Activated CD8-positive, alpha-beta memory T cell treated with anti-CD3 and anti-CD28 coated beads for 1 hour (primary cell): ENCODE results near the gene SAMD9L.

Experiments
- DNase-seq, 2 donors: peaks; one replicate each; pipeline ENCODE4 v3.0.0-alpha.2; 2020; ENCODE audit warnings: low read depth in 1 of 2; ENCODE audit errors: extremely low read depth in 1 of 2

SAMD9L gene

DNA sequence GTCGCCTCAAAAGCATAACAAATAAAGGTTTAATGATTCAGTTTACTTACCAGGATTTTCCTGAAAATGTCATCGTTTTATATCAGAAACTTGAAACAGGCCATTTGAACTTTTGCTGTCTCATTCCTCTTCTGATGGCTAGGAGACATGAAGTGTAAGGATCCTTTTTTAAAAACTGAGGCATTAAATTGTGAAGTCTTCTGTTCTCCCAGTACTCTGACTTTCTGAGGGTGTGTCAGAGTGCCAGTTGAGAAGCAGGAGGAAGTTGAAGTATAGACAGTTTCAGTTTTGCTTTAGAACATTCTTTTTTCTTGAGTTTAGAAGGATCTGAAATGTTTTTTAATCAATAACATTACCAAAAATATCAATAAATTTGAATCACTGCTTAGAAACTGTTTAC lies at the start of gene SAMD9L:
TSS of gene SAMD9L (minus strand) at position 242 of the 400 bp plus-strand sequence. CDS start 12,414 bp downstream, outside the sequence.
- no peak for DNase-seq

DNA sequence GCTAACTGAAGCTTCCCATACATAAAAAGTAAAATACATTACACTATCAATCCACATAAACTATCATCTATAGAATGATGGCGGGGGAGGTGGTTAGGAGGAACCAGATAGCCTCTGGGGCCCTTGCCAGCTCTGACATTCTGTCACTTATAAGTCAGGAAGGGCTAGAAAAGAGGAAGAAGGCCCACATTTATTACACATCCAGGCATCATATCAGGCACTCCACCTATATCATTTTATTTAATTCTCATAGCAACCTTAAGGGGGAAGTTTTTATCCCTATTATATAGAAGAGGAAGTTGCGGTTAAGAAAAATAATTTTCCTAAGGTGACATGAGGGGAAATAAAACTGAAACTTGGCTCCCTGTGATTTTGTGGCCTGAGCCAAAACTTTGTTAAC lies 48.2 kb upstream of the SAMD9L start:
- no peak for DNase-seq

GRCh38 chr7:93194386-93194785 lies 46.2 kb upstream of the SAMD9L start:
- DNase-seq: no peak

DNA sequence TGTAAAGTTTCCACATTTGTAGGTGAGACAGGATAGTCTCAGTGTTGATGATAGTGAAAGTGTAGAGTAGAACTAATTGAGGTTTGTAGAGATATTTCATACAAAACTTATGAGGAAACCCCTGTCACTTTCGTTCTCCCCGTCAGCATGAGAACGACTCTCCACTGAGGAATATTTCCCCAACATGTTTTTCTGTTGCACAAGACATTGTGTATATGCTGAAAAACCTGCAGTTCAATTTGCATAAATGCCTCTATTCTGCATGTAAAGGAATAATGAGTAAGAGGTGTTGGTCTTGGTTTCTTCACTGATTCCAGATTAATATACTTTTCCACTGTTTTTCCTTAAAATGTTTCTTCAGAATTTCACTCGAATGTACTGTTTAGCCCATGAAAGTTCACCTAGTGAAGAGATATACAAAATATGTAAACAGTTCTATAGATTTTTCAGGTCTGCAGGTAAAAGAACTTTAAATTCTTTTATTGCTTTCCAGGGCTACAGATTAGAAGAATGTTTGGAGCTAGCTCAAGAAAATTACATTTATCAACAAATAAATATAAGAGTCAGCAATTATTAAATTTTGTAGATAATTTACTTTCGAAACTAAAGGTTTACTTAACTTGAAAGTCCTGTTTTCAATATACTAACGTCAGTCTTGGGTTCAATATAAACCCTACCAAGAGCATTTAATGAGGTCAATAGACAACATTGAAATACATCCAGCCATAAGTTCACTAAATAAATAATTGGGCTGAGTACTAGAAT lies 40.9 kb upstream of the SAMD9L start:
- DNase-seq: no peak

GRCh38 chr7:93185303-93186027 lies 37.3 kb upstream of the SAMD9L start:
- no peak for DNase-seq

DNA sequence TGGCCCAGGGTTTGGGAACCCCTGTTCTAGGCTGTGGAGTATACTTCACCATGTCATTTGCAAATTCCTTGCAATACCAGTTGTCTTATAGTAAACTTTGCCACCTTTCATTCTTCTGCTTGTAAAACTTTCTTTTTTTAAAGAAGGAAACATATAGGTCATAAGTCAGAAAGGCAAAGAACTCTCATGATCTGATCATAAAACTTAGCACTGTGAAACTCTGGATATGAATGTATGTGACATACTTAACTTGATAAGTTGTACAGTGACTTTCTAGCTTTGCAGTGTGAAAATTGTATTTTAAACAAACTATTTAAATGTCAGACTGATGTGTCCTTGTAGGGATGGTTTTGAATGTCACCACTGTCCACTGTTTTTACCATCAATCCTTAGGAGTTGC lies 31.0 kb upstream of the SAMD9L start:
- DNase-seq: no peak

- DNase-seq: no peak
These were observed 30.0 kb upstream of the SAMD9L start for GRCh38 chr7:93178213-93178612.

DNA sequence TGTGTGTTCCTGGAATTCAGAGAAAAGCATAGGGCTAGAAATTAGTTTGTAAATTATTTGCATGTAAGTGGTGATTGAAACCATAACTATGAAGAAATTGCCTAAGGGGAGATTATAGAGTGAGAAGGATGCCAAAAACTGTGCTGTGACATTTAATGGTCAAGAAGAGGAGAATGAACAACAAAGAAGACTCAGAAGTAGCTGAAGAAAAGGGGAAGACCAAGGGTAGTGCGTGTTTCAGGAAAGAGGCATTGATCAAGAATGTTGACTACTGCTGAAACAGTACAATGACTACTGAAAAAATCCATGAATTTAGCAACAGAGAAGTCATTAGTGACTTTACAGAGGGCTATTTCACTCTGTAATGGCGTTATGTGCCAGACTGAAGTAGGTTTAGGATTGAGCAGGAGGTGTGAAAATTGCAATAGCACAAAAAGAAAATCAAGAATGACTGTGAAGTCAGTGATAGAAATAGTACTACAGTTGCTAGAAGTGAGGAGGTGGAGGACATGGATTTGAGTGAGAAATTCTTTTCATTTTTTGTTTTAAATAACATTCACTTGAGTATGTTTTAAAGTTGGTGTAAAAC lies 28.9 kb upstream of the SAMD9L start:
- DNase-seq: no peak

DNA sequence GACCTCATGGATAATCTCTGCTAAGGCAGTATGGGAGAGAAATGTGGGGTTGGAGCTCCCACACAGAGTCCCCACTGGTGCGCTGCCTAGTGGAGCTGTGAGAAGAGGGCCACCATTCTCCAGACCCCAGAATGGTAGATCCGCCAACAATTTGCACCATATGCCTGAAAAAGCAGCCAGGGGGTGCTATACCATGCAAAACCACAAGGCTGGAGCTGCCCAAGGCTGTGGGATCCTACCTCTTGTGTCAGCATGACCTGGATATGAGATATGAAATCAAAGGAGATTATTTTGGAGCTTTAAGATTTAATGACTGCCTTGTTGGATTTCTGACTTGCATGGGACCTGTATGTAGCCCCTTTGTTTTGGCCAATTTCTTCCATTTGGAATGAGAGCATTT lies 27.0 kb upstream of the SAMD9L start:
- DNase-seq: no peak

DNA sequence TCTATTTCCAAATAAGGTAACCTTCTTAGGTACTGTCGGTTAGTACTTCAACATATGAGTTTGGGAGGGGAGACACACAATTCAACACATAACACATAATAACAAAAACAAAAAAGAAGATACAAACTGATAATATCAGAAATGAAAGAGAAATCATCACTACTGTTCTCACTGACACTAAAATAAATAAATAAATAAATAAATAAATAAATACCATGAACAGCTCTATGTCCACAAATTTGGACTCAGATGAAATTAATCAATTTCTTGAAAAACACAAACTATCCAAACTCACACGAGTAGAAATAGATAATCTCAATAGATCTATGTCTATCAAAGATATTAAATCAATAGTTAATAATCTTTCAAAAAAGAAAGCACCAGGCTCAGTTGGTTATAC lies 24.5 kb upstream of the SAMD9L start:
- DNase-seq: no peak

DNA sequence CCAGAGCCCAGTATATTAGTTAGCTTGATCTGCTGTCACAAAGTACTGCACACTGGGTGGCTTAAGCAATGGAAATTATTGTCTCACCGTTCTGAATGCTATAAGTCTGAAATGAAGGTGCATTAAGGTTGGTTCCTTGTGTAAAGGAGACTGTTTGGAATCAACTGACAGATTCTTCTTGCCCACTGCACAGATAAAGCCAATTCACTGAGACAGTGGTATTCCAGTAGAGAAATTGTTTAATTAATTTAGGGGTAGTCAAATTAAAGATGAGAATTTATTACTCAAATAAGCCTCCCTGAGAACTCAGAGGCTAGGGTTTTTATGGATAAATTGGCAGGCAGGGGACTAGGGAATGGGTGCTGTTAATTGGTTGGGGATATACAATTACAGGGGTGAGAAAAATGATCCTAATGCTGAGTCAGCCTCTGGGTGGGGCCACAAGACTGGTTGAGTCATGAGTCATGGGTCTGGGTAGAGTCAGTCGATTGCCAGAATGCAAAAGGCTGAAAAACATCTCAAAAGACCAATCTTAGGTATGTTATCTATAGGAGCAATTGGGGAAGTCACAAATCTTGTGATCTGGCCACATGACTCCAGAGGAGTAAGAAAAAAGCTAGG lies 23.5 kb upstream of the SAMD9L start:
- no peak for DNase-seq

DNA sequence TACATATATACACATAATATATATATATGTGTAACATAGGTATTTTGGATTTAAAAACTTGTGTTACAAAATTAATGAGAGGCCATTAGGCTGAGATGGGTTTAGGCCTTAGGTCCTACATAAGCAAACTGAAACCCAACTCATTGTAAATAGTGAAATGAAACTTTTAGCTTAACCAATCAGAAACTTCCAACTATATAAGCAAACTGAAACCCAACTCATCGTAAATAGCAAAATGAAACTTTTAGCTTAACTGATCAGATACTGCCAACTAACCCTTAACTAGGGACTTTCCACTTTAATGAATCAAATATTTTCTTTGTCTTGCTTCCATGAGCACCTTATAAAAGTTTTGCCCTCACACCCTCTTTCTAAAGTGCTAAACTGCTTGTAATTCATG lies 17.3 kb upstream of the SAMD9L start:
- DNase-seq: no peak

DNA sequence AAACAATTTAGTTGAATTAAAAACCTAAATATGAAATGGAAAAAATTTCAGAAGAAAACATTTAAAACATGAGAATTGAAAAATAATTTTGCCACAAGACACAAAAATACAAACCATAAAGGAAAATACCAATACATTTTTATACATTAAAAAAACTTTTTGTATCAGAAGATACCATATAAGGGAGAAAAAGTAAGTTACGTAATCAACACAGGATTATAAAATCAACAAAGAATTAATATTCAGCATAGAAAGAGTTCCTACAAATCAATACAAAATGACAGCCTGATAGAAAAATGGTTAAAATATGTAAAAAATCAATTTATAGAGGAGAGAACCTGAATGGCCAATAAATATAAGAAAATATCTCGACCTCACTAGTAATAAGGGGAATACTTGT lies 16.6 kb upstream of the SAMD9L start:
- no peak for DNase-seq

DNA sequence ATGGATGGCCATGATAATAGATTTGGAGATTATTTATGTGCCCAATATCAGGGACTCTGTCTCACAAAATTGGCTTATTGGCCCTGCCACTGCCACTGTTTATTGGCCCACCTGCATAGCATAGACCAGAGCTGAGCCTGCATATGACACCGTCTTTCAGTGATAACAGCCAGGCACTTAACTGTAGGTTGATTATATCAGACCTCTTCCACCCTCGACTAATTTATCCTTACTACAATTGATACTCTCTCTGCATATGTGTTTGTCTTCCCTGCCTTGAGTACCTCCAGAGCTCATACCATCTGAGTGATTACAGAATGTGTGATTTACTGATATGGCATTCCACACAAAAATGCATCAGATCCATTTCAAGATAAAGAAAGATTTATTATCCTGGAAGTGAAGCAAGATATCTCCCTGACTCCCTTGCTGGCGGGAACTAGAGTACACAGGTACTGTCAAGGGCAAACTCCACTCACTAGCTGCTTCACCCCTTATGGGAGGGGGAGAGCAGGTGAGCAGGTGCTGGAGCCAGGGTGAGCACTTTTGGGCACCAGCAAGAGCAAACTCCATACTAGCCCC lies 13.1 kb upstream of the SAMD9L start:
- DNase-seq: no peak

DNA sequence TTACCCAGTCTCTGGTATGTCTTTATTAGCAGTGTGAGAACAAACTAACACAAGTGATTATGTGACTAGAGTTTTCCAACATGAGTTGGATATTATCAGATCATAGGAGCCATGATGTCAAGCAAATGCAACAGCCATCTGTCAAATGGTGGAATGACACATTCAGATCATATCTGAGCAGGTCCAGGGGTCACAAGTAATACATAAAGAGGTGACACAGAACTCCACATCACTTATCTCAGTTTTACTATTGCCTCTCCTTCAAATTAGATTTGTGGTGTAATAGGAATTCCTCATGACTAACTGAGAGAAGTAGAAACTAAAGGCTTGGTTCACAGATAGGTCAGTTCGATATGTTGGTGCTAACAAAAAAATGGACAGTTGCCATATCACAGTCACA lies 12.2 kb upstream of the SAMD9L start:
- no peak for DNase-seq

GRCh38 chr7:93159490-93159889 lies 11.3 kb upstream of the SAMD9L start:
- no peak for DNase-seq

DNA sequence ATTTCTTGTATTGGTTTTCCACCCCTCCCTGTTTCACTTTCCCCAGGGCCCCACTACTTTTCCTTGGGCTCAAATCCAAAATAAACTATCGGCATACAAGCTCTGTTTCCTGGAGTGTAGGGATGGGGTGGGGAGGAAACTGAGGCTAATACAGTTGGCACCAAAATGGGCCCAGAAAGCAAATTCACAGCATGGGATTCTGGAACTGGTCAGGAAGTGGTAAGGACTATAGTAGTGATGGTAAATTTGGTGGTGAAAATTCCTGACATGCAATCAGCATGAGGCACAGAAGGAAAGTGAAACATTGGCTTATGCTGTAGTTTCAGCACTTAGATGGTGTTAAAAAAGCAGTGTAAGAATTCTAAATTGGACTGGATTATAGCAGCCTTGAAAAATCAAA lies 8.7 kb upstream of the SAMD9L start:
- no peak for DNase-seq

GRCh38 chr7:93150200-93150835 lies 2.1 kb upstream of the SAMD9L start:
- no peak for DNase-seq

- DNase-seq: no peak
These were observed 542 bp upstream of the SAMD9L start for GRCh38 chr7:93148727-93149126.

DNA sequence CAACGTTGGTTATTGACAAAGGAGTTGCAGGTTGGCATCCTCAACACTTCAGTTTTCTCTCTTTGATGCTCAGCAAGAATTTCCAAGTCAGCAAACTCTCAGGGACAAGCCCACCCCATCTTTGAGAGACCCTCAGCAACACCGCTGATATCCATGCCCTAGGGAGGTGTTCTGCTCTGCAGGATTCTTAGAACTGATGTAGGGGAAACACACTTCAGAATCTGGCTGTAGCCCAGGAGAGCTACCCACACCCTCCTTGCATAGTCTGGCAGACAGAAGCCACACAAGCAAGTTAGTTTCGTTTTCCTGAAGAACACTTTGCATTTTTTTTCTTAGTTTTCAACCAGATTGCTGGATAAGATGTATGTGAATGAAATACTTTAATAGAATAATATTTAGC lies 822 bp downstream of the SAMD9L start:
- peak in 1 of 2 donors; percentile 8 for DNase-seq
